Stomach smooth muscle (tissue), 2 donors: ENCODE data around the gene UST.

Source experiments
- H3K27ac ChIP-seq: one replicate; pipeline ENCODE4 v1.7.0; 2013; ENCODE audit warnings: mild to moderate bottlenecking, low read length, inconsistent platforms
- H3K27me3 ChIP-seq, 2 donors: one replicate each; pipeline ENCODE4 v1.7.0; 2013; ENCODE audit warnings: low read length in 2 of 2; ENCODE audit not compliant: insufficient read depth in 2 of 2, control insufficient read depth in 1 of 2
- H3K36me3 ChIP-seq, 2 donors: one replicate each; pipeline ENCODE4 v1.7.0; 2013; ENCODE audit warnings: low read length in 2 of 2; ENCODE audit not compliant: control insufficient read depth in 2 of 2, insufficient read depth in 2 of 2
- H3K4me1 ChIP-seq: one replicate; pipeline ENCODE4 v1.7.0; 2013; ENCODE audit warnings: low read length; ENCODE audit not compliant: control insufficient read depth, insufficient read depth
- H3K4me3 ChIP-seq, 2 donors: one replicate each; pipeline ENCODE4 v1.7.0; 2013; ENCODE audit warnings: low read length in 2 of 2
- H3K9ac ChIP-seq, 2 donors: one replicate each; pipeline ENCODE4 v1.7.0; 2013; ENCODE audit warnings: low read length in 2 of 2, mild to moderate bottlenecking in 1 of 2
- H3K9me3 ChIP-seq, 2 donors: one replicate each; pipeline ENCODE4 v1.7.0; 2013; ENCODE audit warnings: low read length in 2 of 2; ENCODE audit not compliant: control insufficient read depth in 2 of 2
- donor health status: healthy.
- donor health status: Pancreatic carcinoma.

The UST gene

DNA sequence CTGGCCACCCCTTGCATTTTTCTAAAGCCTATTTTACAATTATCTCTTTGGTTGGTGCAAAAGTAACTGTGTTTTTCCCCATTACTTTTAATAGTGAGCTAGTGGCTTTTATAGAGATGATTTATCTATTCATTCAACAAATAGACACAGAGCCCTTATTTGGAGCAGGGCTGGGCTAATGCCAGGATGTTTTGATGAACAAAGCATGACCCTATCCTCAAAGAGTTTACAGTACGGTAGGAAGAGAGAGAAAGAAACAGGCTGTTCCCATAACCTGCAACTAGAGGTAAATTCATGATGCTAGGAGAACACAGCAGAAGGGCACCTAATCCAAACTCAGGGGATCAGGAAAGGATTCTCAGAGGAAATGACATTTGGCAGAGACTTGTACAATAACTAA, 37.3 kb upstream of the UST start:
- no peaks in the 10 kb centered on the region for H3K27me3 ChIP-seq
- H3K4me3 ChIP-seq, result no peak overlapping the region
- H3K4me1 ChIP-seq, result no peaks in the 10 kb centered on the region
- H3K36me3 ChIP-seq, result no peaks in the 10 kb centered on the region
- no peak overlapping the region for H3K9ac ChIP-seq
- no peak overlapping the region for H3K27ac ChIP-seq
- no peaks in the 10 kb centered on the region for H3K9me3 ChIP-seq

DNA sequence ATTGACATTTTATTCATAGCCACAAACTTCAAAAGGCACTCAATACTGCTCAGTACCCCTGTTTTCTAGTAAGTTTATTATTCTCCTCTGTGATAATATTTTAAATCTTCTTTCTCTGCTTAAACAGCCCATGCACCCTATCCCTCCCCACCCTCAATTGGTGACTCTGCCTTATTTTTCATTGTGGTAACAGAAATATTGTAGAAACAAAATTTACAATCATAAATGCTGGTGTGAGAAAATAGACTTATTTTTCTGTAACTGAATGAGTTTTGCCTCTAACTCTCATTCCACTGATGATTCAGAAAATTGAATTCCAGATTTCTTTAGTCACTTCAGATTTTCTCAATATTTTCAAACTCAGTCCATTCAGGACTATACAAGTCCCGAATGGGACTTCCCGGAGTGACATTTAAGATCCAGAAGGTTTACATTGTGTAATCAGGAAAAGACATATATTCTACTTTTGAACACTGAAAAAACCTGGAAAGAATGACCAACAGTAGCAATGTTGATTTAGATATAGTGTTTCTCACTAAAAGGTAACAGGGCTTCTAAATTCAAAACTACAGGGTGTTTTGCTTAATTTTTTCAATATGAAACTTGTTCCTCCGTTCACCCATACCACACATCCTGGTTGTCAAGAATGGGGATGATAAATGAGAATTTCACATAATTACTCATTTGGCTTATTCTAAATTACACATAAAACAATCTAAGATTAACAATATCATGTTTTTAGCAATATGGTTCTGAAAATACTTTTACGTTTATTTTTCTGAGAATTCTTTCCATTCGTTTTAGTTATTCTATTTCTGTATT, 34.8 kb upstream of the UST start:
- no peaks in the 10 kb centered on the region for H3K27me3 ChIP-seq
- H3K9ac ChIP-seq, result no peak overlapping the region
- H3K36me3 ChIP-seq, result no peaks in the 10 kb centered on the region
- H3K4me3 ChIP-seq, result no peak overlapping the region
- no peaks in the 10 kb centered on the region for H3K9me3 ChIP-seq
- no peaks in the 10 kb centered on the region for H3K4me1 ChIP-seq
- no peak overlapping the region for H3K27ac ChIP-seq

DNA sequence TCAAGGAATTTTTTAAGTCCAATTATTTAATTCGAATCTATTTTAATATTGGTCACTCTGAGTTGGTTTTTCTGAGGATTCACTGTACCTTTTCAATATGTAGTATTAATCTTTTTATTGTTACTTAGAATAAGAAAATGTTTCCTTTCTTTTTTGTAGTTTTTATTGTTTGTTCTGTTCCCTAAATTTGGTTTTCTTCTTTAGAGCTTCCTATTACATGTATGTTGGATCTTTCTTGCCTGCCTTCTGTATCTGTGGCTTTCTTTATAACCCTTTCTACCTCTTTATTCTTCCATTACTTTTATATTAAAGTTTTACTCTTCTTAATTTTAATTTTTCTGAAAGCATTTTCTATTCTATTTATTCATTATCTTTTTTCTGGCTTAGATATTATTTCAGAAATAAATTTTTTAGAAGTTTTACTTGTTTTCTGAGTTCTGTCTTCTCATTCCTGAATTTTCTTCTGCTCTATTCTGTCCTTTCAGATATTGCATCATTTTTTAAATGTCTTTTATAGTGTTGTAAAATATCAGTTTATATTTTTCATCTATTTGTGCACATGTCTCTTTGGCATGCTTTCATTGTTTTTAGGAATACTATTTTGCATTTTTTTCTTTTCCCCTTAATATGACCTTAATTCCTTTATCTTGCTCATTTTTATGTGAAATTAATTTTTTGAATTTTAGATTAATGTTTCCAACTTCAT, 33.6 kb upstream of the UST start:
- no peaks in the 10 kb centered on the region for H3K4me1 ChIP-seq
- no peak overlapping the region for H3K4me3 ChIP-seq
- H3K27ac ChIP-seq, result no peak overlapping the region
- H3K9me3 ChIP-seq, result no peaks in the 10 kb centered on the region
- no peaks in the 10 kb centered on the region for H3K27me3 ChIP-seq
- H3K36me3 ChIP-seq, result no peaks in the 10 kb centered on the region
- no peak overlapping the region for H3K9ac ChIP-seq

DNA sequence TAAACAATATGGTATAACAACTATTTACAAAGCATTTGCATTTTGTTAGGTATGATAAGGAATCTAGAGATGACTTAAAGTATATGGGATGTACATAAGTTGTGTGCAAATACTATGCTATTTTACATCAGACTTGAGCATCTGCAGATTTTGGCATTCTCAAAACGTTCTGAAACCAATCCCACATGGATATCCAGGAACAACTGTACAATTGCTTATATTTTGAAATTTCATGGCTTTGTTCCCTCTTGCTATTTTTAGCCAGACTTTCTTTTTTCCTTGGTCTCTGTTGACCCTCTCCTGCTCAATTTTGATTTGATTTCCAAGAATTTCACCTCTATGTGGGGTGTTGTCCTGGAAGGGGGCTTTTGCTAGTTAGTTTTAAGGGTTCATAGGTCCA, 32.9 kb upstream of the UST start:
- Histone ChIP-seq H3K9me3 (no peaks in the 10 kb centered on the region), H3K36me3 (no peaks in the 10 kb centered on the region), H3K4me3 (no peak overlapping the region), H3K27ac (no peak overlapping the region), H3K27me3 (no peaks in the 10 kb centered on the region), H3K4me1 (no peaks in the 10 kb centered on the region), H3K9ac (no peak overlapping the region)

DNA sequence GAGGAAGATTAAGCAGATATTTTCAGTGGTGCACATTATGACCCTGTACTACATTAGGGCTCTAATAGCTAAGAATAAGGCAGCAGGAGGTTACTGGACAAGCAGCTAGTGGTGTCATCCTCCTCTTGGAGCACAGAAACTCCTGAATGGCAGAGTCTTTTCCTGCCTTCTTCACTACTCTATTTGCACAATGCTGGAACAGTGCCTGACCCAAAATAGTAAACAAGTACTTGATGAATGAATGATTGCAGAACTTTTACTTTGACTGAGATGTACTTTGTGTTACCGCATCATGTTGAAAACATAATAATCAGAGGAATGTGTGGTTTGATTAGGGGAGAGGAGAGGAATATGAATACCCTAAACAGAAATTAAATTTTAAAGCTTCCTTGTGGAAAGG, 30.0 kb upstream of the UST start:
- Histone ChIP-seq H3K9ac (no peak overlapping the region), H3K27me3 (no peaks in the 10 kb centered on the region), H3K9me3 (no peaks in the 10 kb centered on the region), H3K4me3 (no peak overlapping the region), H3K36me3 (no peaks in the 10 kb centered on the region), H3K27ac (no peak overlapping the region), H3K4me1 (no peaks in the 10 kb centered on the region)

DNA sequence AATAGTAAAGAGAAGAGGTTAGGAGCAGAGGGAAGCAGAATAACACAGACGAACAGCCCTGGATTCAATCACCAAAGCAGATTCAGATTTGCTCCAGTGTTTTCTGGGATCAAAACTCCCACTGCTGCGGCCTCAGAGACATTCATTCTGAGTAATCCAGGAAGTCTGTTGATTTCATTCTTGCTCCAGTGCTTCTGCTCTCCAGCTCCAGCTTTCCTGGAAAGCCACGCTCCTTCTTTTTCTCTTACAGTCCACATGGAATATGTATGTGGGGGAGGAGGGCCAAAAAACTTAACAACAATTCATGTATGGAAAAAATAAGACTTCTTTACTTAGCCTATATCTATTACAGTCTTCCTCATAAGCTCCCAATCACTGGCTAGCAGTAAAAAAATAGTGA, 26.4 kb upstream of the UST start:
- Histone ChIP-seq H3K27ac (no peak overlapping the region), H3K4me1 (no peaks in the 10 kb centered on the region), H3K9ac (no peak overlapping the region), H3K36me3 (no peaks in the 10 kb centered on the region), H3K27me3 (no peaks in the 10 kb centered on the region), H3K4me3 (no peak overlapping the region), H3K9me3 (no peaks in the 10 kb centered on the region)

DNA sequence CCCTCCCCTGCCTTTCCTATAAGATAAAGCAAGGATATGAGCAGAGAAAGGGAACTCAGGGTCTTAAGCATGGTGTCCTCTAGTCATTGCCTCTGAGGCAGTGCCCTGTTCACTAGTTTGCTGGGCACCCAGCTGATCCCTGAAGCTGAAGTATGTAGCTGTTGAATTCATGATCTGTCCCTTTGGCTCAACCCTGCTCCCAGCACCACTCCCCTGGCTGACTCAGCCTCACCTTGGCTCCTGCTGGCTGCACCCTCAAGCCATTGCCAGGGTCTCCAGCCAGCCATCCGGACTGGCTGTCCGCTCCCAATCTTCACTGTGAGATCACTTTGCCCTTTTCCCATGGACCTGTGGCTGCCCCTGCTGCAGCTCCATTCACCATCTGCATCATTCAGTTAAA, 25.9 kb upstream of the UST start:
- H3K27me3 ChIP-seq, result no peaks in the 10 kb centered on the region
- H3K9me3 ChIP-seq, result no peaks in the 10 kb centered on the region
- no peak overlapping the region for H3K4me3 ChIP-seq
- H3K9ac ChIP-seq, result no peak overlapping the region
- H3K27ac ChIP-seq, result no peak overlapping the region
- no peaks in the 10 kb centered on the region for H3K4me1 ChIP-seq
- no peaks in the 10 kb centered on the region for H3K36me3 ChIP-seq

DNA sequence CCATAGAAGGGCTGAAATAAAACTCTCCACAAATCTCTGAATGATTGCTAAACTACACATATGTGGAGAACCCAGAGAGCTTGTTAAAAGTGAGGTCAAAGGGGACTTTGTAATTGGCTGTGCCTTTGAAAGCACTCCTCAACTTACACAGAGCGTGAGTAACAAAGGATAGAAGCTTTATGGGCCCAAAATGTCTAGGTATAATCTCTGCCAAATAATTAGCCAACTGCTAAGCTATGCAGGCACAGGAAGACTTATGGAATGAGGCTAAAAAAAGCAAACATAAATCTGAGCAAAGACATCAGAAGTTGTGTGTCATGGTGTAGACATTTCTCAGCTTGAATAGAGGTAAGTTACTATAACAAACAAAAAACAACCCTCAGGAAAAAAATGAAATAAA, 23.3 kb upstream of the UST start:
- H3K9me3 ChIP-seq, result peaks cover 4 to 5% of the 10 kb centered on the region in 2 donors
- H3K27ac ChIP-seq, result no peak overlapping the region
- no peaks in the 10 kb centered on the region for H3K36me3 ChIP-seq
- no peaks in the 10 kb centered on the region for H3K27me3 ChIP-seq
- H3K9ac ChIP-seq, result no peak overlapping the region
- no peak overlapping the region for H3K4me3 ChIP-seq
- H3K4me1 ChIP-seq, result no peaks in the 10 kb centered on the region

DNA sequence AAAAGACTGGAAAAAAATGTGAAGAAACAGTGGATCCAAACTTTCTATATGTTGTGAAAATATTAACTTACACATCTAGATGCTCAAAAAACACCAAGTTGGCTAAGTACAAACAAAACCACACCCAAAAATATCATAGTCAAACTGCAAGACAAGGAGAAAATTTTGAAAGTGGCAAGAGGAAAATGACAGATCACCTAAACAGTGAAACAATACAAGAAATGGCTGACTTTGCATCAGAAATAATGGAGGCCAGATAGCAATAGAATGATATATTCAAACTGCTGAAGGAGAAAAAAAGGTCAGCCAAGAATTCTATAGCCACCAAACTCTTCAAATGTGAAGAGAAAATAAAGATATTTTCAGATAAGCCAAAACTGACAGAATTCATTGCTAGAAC, 22.4 kb upstream of the UST start:
- Histone ChIP-seq H3K27me3 (no peaks in the 10 kb centered on the region), H3K9ac (no peak overlapping the region), H3K27ac (no peak overlapping the region), H3K36me3 (no peaks in the 10 kb centered on the region), H3K4me3 (no peak overlapping the region), H3K4me1 (no peaks in the 10 kb centered on the region), H3K9me3 (peaks cover 4 to 5% of the 10 kb centered on the region in 2 donors)

DNA sequence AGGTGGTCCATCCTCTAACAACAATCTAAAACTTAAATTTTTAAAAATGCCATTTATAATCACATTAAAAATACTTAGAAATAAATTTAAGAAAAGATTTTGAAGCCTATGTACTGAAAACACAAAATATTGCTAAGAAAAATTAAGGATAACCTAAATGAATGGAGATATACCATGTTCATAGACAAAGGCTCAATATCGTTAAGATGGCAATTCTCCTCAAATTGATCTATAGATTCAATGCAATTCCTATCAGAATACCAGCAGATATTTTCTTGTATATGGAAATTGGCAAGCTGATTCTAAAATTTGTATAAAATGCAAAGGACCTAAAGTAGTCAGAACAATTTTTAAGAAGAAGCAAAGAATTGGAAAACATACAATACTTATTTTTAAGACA, 19.7 kb upstream of the UST start:
- no peak overlapping the region for H3K4me3 ChIP-seq
- H3K27me3 ChIP-seq, result no peaks in the 10 kb centered on the region
- H3K9ac ChIP-seq, result no peak overlapping the region
- H3K9me3 ChIP-seq, result peaks cover 4 to 5% of the 10 kb centered on the region in 2 donors
- no peak overlapping the region for H3K27ac ChIP-seq
- H3K36me3 ChIP-seq, result no peaks in the 10 kb centered on the region
- H3K4me1 ChIP-seq, result no peaks in the 10 kb centered on the region

DNA sequence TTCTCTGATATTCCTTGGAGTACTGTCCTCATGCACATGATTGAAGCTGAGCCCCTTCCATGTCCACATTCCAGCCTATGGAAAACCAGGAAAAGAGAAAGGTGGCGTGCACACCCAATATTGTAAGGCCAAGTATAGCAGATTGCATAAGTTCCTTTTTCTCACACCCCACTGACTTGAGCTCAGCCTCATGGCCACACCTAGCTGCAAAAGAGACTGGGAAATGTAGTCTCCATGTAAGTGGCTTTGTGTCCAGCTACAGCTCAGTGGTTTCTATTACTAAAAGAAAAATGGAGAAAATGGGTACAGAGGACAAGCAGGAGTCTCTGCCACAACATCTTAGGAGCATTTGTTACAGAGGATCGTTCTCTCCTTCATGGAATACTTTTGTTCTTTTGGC, 10.8 kb upstream of the UST start:
- no peaks in the 10 kb centered on the region for H3K4me1 ChIP-seq
- no peak overlapping the region for H3K9ac ChIP-seq
- no peaks in the 10 kb centered on the region for H3K9me3 ChIP-seq
- H3K27me3 ChIP-seq, result no peaks in the 10 kb centered on the region
- no peak overlapping the region for H3K4me3 ChIP-seq
- no peaks in the 10 kb centered on the region for H3K36me3 ChIP-seq
- no peak overlapping the region for H3K27ac ChIP-seq
